CD14-positive monocyte (primary cell): Measurements from ENCODE around the gene SCUBE2. TPM values are rescaled to one million over a fixed set of nuclear protein-coding genes. Genes with fewer than 3 reads are reported as not detected.

Source experiments
- DNase-seq, 3 donors: peaks; one replicate each; pipeline ENCODE4 v3.0.0-alpha.2; 2011 to 2022
- H2AFZ ChIP-seq: 2 replicates; pipeline ENCODE4 v1.6.0; 2012; ENCODE audit warnings: mild to moderate bottlenecking, low read depth, low read length, inconsistent platforms; ENCODE audit not compliant: insufficient read depth, poor library complexity, severe bottlenecking
- H3K27ac ChIP-seq, 2 donors: 1 replicate in 1 of 2; 2 replicates in 1 of 2; pipeline ENCODE4 v1.5.1; 2012 to 2013; ENCODE audit warnings: low read length in 2 of 2, control low read depth in 1 of 2, inconsistent platforms in 1 of 2, low read depth in 1 of 2, mild to moderate bottlenecking in 1 of 2
- H3K27me3 ChIP-seq, 2 donors: one replicate each; pipeline versions ENCODE4 v1.6.0 to v1.6.1; 2011 to 2013; ENCODE audit warnings: low read length in 2 of 2; ENCODE audit not compliant: control insufficient read depth in 2 of 2, insufficient read depth in 2 of 2
- H3K36me3 ChIP-seq, 2 donors: replicated peaks in 1 of 2; 1 replicate in 1 of 2; 2 replicates in 1 of 2; pipeline versions ENCODE4 v1.5.1 to v1.6.1; 2012 to 2013; ENCODE audit warnings: low read length in 2 of 2, control low read depth in 1 of 2, inconsistent platforms in 1 of 2, mild to moderate bottlenecking in 1 of 2; ENCODE audit not compliant: insufficient read depth in 2 of 2, control insufficient read depth in 1 of 2
- H3K4me1 ChIP-seq, 2 donors: 1 replicate in 1 of 2; 2 replicates in 1 of 2; pipeline versions ENCODE4 v1.5.1 to v1.6.1; 2012 to 2013; ENCODE audit warnings: low read length in 2 of 2, control low read depth in 1 of 2, inconsistent platforms in 1 of 2, mild to moderate bottlenecking in 1 of 2, moderate library complexity in 1 of 2; ENCODE audit not compliant: insufficient read depth in 2 of 2, control insufficient read depth in 1 of 2
- H3K4me2 ChIP-seq: replicated peaks from 2 replicates; pipeline ENCODE3; 2012; ENCODE audit warnings: low read length, moderate library complexity, mild to moderate bottlenecking; ENCODE audit not compliant: poor library complexity, severe bottlenecking; ENCODE audit errors: extremely low read depth
- H3K4me3 ChIP-seq, 3 experiments: fragments of 200-600 bp in 1 of 3; sonication (generic) in 1 of 3; replicated peaks in 1 of 3; 1 replicate in 2 of 3; 2 replicates in 1 of 3; pipeline ENCODE4 v1.5.1; 2011 to 2013; ENCODE audit warnings: low read length in 3 of 3, mild to moderate bottlenecking in 3 of 3, control low read depth in 2 of 3, low read depth in 2 of 3, inconsistent platforms in 1 of 3, moderate library complexity in 1 of 3
- H3K79me2 ChIP-seq: 2 replicates; pipeline ENCODE4 v1.6.0; 2012; ENCODE audit warnings: mild to moderate bottlenecking, control low read depth, inconsistent platforms, low read length, moderate library complexity; ENCODE audit not compliant: insufficient read depth
- H3K9ac ChIP-seq: 2 replicates; pipeline ENCODE4 v1.6.0; 2017; ENCODE audit warnings: low read length, mild to moderate bottlenecking; ENCODE audit not compliant: insufficient read depth, poor library complexity, severe bottlenecking
- H3K9me3 ChIP-seq, 2 donors: replicated peaks in 1 of 2; 1 replicate in 1 of 2; 2 replicates in 1 of 2; pipeline versions ENCODE4 v1.5.1 to v1.6.1; 2012 to 2013; ENCODE audit warnings: low read length in 2 of 2, control low read depth in 1 of 2; ENCODE audit not compliant: control insufficient read depth in 1 of 2, insufficient read depth in 1 of 2
- H4K20me1 ChIP-seq: 2 replicates; pipeline ENCODE4 v1.6.0; 2012; ENCODE audit warnings: mild to moderate bottlenecking, low read length, control low read depth, moderate library complexity; ENCODE audit not compliant: insufficient read depth
- H3K27ac Mint-ChIP-seq, 7 donors: one replicate each; pipeline ENCODE4 v1.8.0; 2020; ENCODE audit warnings: mild to moderate bottlenecking in 7 of 7, mixed read lengths in 7 of 7, moderate library complexity in 6 of 7, inconsistent platforms in 2 of 7
- H3K27me3 Mint-ChIP-seq, 3 donors: one replicate each; pipeline ENCODE4 v1.8.0; 2021 to 2022; ENCODE audit warnings: low read depth in 3 of 3, mild to moderate bottlenecking in 3 of 3, mixed read lengths in 3 of 3, moderate library complexity in 3 of 3, inconsistent platforms in 1 of 3
- H3K36me3 Mint-ChIP-seq, 2 donors: one replicate each; pipeline ENCODE4 v1.8.0; 2020; ENCODE audit warnings: mixed read lengths in 2 of 2, inconsistent platforms in 1 of 2, mild to moderate bottlenecking in 1 of 2
- H3K4me1 Mint-ChIP-seq: one replicate; pipeline ENCODE4 v1.8.0; 2020; ENCODE audit warnings: mild to moderate bottlenecking, mixed read lengths
- H3K4me3 Mint-ChIP-seq, 2 donors: one replicate each; pipeline ENCODE4 v1.8.0; 2020; ENCODE audit warnings: mild to moderate bottlenecking in 2 of 2, mixed read lengths in 2 of 2, moderate library complexity in 1 of 2
- H3K9me3 Mint-ChIP-seq, 7 donors: one replicate each; pipeline ENCODE4 v1.8.0; 2020 to 2022; ENCODE audit warnings: mixed read lengths in 7 of 7, mild to moderate bottlenecking in 6 of 7, moderate library complexity in 6 of 7, inconsistent platforms in 2 of 7
- CTCF ChIP-seq: fragments of 200-600 bp; IDR thresholded peaks from one replicate; pipeline ENCODE4 v1.8.0; 2022; ENCODE audit warnings: antibody characterized with exemption, mild to moderate bottlenecking
- WGBS: methylation state at CpG from one replicate; pipeline ENCODE4 v1.1.5; 2013; ENCODE audit warnings: missing lambda C conversion rate; ENCODE audit not compliant: insufficient coverage; 5-methylcytosine and 5-hydroxymethylcytosine counted together
- intact Hi-C, 2 donors: fragments of 100-400 bp; cut with micrococcal nuclease; formaldehyde crosslinking; loops; one replicate each; pipeline versions ENCODE4 v1.15.0 to v1.15.1; 2023
- polyA plus RNA-seq, 3 donors: library from polyadenylated mRNA; depleted of rRNA in 1 of 3; unstranded in 2 of 3; stranded (reverse) in 1 of 3; fragments of 300-500 nt in 2 of 3; fragments of >200 nt in 1 of 3; fragmentation: Illumina TruSeq in 2 of 3; gene quantifications; 1 replicate in 2 of 3; 2 replicates in 1 of 3; pipeline ENCODE4 v1.2.3, GENCODE V29; 2012 to 2021

Gene SCUBE2
- polyA plus RNA-seq, 3 donors: 0.21 to 0.36 TPM; not detected in 1

- WGBS: no CpG with 5 or more reads among the region's 1 CpG
- H3K4me1 Mint-ChIP-seq: no peaks in the 10 kb centered on the region
Observed at GRCh38 chr11:9028581-9028980, 62.8 kb downstream of the SCUBE2 start.

GRCh38 chr11:9025101-9025850 lies 66.1 kb downstream of the SCUBE2 start:
- H3K4me2 ChIP-seq: no peak overlapping the region
- Mint-ChIP-seq H3K27ac (no peak overlapping the region), H3K36me3 (no peaks in the 10 kb centered on the region), H3K4me3 (no peak overlapping the region), H3K27me3 (peaks cover 2 to 10% (median 3%) of the 10 kb centered on the region in 3 donors), H3K9me3 (no peaks in the 10 kb centered on the region), H3K4me1 (peaks cover 3% of the 10 kb centered on the region)
- H3K9ac ChIP-seq: no peak overlapping the region
- no peak overlapping the region for H2AFZ ChIP-seq
- DNase-seq: no peak
- no peaks in the 10 kb centered on the region for H3K4me1 ChIP-seq
- H3K9me3 ChIP-seq: no peaks in the 10 kb centered on the region
- no peaks in the 10 kb centered on the region for H3K79me2 ChIP-seq
- intact Hi-C loops: no loop called here
- WGBS: 98% methylated on average over 6 of the region's 9 CpGs
- H3K36me3 ChIP-seq: no peaks in the 10 kb centered on the region
- no peaks in the 10 kb centered on the region for H3K27me3 ChIP-seq
- no peak overlapping the region for H3K4me3 ChIP-seq
- H3K27ac ChIP-seq: no peak overlapping the region
- no peak for TF ChIP-seq CTCF
- H4K20me1 ChIP-seq: no peaks in the 10 kb centered on the region

More at GRCh38 chr11:9028581-9028980, 62.8 kb downstream of the SCUBE2 start:
- Mint-ChIP-seq H3K36me3 (no peaks in the 10 kb centered on the region), H3K9me3 (no peaks in the 10 kb centered on the region), H3K4me3 (no peak overlapping the region), H3K27me3 (peaks cover 3 to 4% (median 3%) of the 10 kb centered on the region in 3 donors), H3K27ac (no peak overlapping the region)
- no peaks in the 10 kb centered on the region for H4K20me1 ChIP-seq
- intact Hi-C loops: no loop called here
- DNase-seq: no peak
- no peak overlapping the region for H3K27ac ChIP-seq
- H3K79me2 ChIP-seq: no peaks in the 10 kb centered on the region
- no peaks in the 10 kb centered on the region for H3K9me3 ChIP-seq
- H3K9ac ChIP-seq: no peak overlapping the region
- no peak overlapping the region for H2AFZ ChIP-seq
- H3K4me3 ChIP-seq: no peak overlapping the region
- no peaks in the 10 kb centered on the region for H3K36me3 ChIP-seq
- no peak overlapping the region for H3K4me2 ChIP-seq
- no peaks in the 10 kb centered on the region for H3K4me1 ChIP-seq
- no peak for TF ChIP-seq CTCF
- H3K27me3 ChIP-seq: no peaks in the 10 kb centered on the region
